ENCODE data around the gene FADS2. TPM values are rescaled to one million over a fixed set of nuclear protein-coding genes. Genes with fewer than 3 reads are reported as not detected.

The FADS2 gene
- total RNA-seq, 1 experiment from 2014 or later: 20.6 TPM

DNA sequence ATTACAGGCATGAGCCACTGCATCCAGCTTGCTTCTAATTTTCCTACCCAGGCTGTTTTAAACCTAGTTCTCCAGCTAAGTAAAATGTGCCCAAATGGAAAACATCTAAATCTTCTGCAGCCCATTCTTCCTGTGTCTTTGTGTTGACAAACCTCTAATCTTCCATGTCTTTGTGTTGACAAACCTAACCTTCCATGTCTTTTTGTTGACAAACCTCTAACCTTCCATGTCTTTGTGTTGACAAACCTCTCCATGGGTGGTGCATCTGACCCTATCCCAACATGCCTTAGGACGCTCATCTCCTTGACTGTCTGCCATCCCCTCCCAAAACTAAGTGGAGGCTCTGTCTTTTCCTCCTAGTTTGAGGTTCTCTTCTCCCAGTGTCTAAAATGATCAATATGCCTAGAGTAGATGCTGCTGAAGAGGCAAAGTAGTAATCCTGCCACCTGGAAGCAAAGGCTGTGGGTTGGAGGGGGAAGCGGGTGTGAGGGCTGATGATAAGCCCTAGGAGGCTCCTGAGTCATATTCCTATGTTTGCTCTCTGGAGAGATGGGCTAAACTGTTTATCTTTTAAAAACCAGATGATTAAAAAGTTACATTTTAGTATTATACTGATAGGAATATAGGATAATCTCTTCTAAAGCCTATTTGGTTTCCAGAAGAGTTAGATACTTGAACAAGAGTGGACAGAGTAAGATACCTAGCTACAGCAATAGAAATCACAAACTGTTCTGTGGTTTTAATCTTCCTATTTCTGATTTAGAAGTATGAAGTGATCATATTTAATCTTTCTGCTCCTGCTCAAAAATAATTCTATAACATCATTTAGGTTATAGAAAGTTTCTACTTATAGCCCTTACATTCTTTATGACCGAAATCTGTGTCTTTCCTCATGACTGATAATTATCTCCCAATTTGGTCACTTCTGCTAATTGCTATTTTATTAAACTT lies 27.5 kb upstream of the FADS2 start:
- POLR2A ChIA-PET: interaction anchor here (0.6 to 1.1 kb wide), 2 partner anchors 15 to 92 kb away, joined by 3 to 4 read pairs; no protein-coding TSS in a partner anchor
- no TSS peak for BruUV-seq (replicated peaks)
- no peak for DNase-seq (ENCODE audit: unreplicated experiment)
- Mint-ChIP-seq H3K27me3 (ENCODE audit: insufficient read depth, unreplicated experiment) (no peaks in the 10 kb centered on the region), H3K4me3 (ENCODE audit: unreplicated experiment) (no peak overlapping the region), H3K27ac (ENCODE audit: low read depth, unreplicated experiment) (no peak overlapping the region), H3K36me3 (ENCODE audit: insufficient read depth, unreplicated experiment) (peaks cover 20% of the 10 kb centered on the region), H3K9me3 (ENCODE audit: unreplicated experiment) (no peaks in the 10 kb centered on the region), H3K4me1 (ENCODE audit: insufficient read depth, unreplicated experiment) (peaks cover 6% of the 10 kb centered on the region)
- intact Hi-C loops (cut with micrococcal nuclease): no loop called here
- no peak for TF ChIP-seq CTCF (IDR thresholded peaks at IDR 0.05; ENCODE audit: unreplicated experiment)
- CTCF ChIA-PET: interaction anchor here (0.6 to 6.7 kb wide), 8 partner anchors 48 to 307 kb away, joined by 3 to 110 read pairs (median 6); partner anchors contain the start of gene BEST1

DNA sequence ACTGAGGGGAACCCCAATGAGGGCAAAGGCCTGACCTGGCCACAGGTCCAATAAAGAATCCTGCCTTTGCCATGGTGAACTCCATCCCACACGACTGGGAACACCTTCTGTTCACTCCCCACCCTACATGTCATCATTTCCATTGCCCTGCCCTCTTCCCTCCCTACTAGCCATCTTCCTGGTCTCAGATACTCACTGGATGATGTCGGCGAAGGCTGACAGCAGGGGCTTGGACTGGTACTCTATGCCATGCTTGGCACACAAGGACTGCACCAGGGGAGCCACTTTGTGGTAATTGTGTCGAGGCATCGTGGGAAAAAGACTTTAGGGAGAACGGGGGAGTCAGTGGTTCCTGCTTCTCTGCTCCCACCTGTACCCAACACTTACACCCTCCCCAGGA lies 25.5 kb upstream of the FADS2 start:
- Mint-ChIP-seq H3K4me1 (ENCODE audit: insufficient read depth, unreplicated experiment) (no peaks in the 10 kb centered on the region), H3K4me3 (ENCODE audit: unreplicated experiment) (no peak overlapping the region), H3K27me3 (ENCODE audit: insufficient read depth, unreplicated experiment) (no peaks in the 10 kb centered on the region), H3K9me3 (ENCODE audit: unreplicated experiment) (no peaks in the 10 kb centered on the region), H3K36me3 (ENCODE audit: insufficient read depth, unreplicated experiment) (peaks cover 33% of the 10 kb centered on the region), H3K27ac (ENCODE audit: low read depth, unreplicated experiment) (no peak overlapping the region)
- TF ChIP-seq CTCF (IDR thresholded peaks at IDR 0.05; ENCODE audit: unreplicated experiment): no peak
- CTCF ChIA-PET: interaction anchor here (1.0 to 2.0 kb wide), 2 partner anchors 145 to 305 kb away, joined by 3 to 5 read pairs; no protein-coding TSS in a partner anchor
- POLR2A ChIA-PET: no interaction called here
- intact Hi-C loops (cut with micrococcal nuclease): no loop called here
- BruUV-seq (replicated peaks): no TSS peak
- no peak for DNase-seq (ENCODE audit: unreplicated experiment)

- POLR2A ChIA-PET: no interaction called here
- Mint-ChIP-seq H3K36me3 (ENCODE audit: insufficient read depth, unreplicated experiment) (peaks cover 46% of the 10 kb centered on the region), H3K27me3 (ENCODE audit: insufficient read depth, unreplicated experiment) (no peaks in the 10 kb centered on the region), H3K9me3 (ENCODE audit: unreplicated experiment) (no peaks in the 10 kb centered on the region), H3K4me1 (ENCODE audit: insufficient read depth, unreplicated experiment) (no peaks in the 10 kb centered on the region), H3K4me3 (ENCODE audit: unreplicated experiment) (no peak overlapping the region), H3K27ac (ENCODE audit: low read depth, unreplicated experiment) (no peak overlapping the region)
- DNase-seq (ENCODE audit: unreplicated experiment): no peak
- TF ChIP-seq CTCF (IDR thresholded peaks at IDR 0.05; ENCODE audit: unreplicated experiment): no peak
- intact Hi-C loops (cut with micrococcal nuclease): no loop called here
- no TSS peak for BruUV-seq (replicated peaks)
- CTCF ChIA-PET: interaction anchor here (0.6 to 1.6 kb wide), 3 partner anchors 95 to 303 kb away, joined by 4 to 6 read pairs (median 4); no protein-coding TSS in a partner anchor
These were observed 24.0 kb upstream of the FADS2 start for GRCh38 chr11:61803889-61804647.

- H3K36me3 Mint-ChIP-seq (ENCODE audit: insufficient read depth, unreplicated experiment): peaks cover 46% of the 10 kb centered on the region
- no TSS peak for BruUV-seq (replicated peaks)
- ChIA-PET CTCF (interaction anchor here (0.7 to 3.6 kb wide), 5 partner anchors 8 to 304 kb away, joined by 3 to 47 read pairs (median 3); no protein-coding TSS in a partner anchor), POLR2A (no interaction called here)
- no peaks in the 10 kb centered on the region for H3K4me1 Mint-ChIP-seq (ENCODE audit: insufficient read depth, unreplicated experiment)
- H3K27ac Mint-ChIP-seq (ENCODE audit: low read depth, unreplicated experiment): no peak overlapping the region
- intact Hi-C loops (cut with micrococcal nuclease): no loop called here
- no peak overlapping the region for H3K4me3 Mint-ChIP-seq (ENCODE audit: unreplicated experiment)
- H3K27me3 Mint-ChIP-seq (ENCODE audit: insufficient read depth, unreplicated experiment): no peaks in the 10 kb centered on the region
- TF ChIP-seq CTCF (IDR thresholded peaks at IDR 0.05; ENCODE audit: unreplicated experiment): no peak
- no peaks in the 10 kb centered on the region for H3K9me3 Mint-ChIP-seq (ENCODE audit: unreplicated experiment)
- DNase-seq (ENCODE audit: unreplicated experiment): no peak
These were observed 23.0 kb upstream of the FADS2 start for GRCh38 chr11:61805146-61805545.
